MM.1S (cell line): Measurements from ENCODE around the gene SLC16A1.
"Not testable (repeated sequence)": the region's sequence is repeated elsewhere in the genome, so short reads cannot be mapped to it uniquely, and the experiment has no call there.

Experiments
- DNase-seq: peaks from one replicate; pipeline ENCODE4 v3.0.0-alpha.2; 2015
- H2AFZ ChIP-seq: fragments of 300-600 bp; sonication (generic); 2 replicates; pipeline ENCODE4 v1.6.0; 2016; ENCODE audit warnings: antibody characterized with exemption, low read length
- H3F3A ChIP-seq: fragments of 300-600 bp; sonication (generic); 2 replicates; pipeline ENCODE4 v1.6.1; 2016; ENCODE audit warnings: mild to moderate bottlenecking, antibody characterized with exemption, low read length, moderate library complexity, mixed read lengths; ENCODE audit not compliant: insufficient read depth
- H3K27ac ChIP-seq: fragments of 300-600 bp; sonication (generic); 2 replicates; pipeline ENCODE4 v1.5.1; 2016; ENCODE audit warnings: mild to moderate bottlenecking, low read length
- H3K27me3 ChIP-seq: fragments of 300-600 bp; sonication (generic); replicated peaks from 2 replicates; pipeline ENCODE4 v1.6.0; 2016; ENCODE audit warnings: low read length; ENCODE audit not compliant: insufficient read depth
- H3K36me3 ChIP-seq: fragments of 300-600 bp; sonication (generic); replicated peaks from 2 replicates; pipeline ENCODE4 v1.6.1; 2016; ENCODE audit warnings: mild to moderate bottlenecking, low read length, mixed read lengths; ENCODE audit not compliant: insufficient read depth
- H3K4me1 ChIP-seq: fragments of 300-600 bp; sonication (generic); 2 replicates; pipeline ENCODE4 v1.6.1; 2016; ENCODE audit warnings: low read length, mixed read lengths
- H3K4me2 ChIP-seq: fragments of 300-600 bp; sonication (generic); 2 replicates; pipeline ENCODE4 v1.6.0; 2016; ENCODE audit warnings: low read depth, low read length
- H3K4me3 ChIP-seq: fragments of 300-600 bp; sonication (generic); 2 replicates; pipeline ENCODE4 v1.5.1; 2016; ENCODE audit warnings: low read length, mixed read lengths
- H3K79me2 ChIP-seq: fragments of 300-600 bp; sonication (generic); 2 replicates; pipeline ENCODE4 v1.6.1; 2016; ENCODE audit warnings: mixed run types, low read length, mixed read lengths
- H3K9ac ChIP-seq: fragments of 300-600 bp; sonication (generic); 2 replicates; pipeline ENCODE4 v1.6.1; 2016; ENCODE audit warnings: low read length, mixed read lengths
- H3K9me2 ChIP-seq: fragments of 300-600 bp; sonication (generic); replicated peaks from 2 replicates; pipeline ENCODE4 v1.6.1; 2016; ENCODE audit warnings: mild to moderate bottlenecking, low read length, mixed read lengths; ENCODE audit not compliant: insufficient read depth
- H3K9me3 ChIP-seq: fragments of 300-600 bp; sonication (generic); replicated peaks from 2 replicates; pipeline ENCODE4 v1.6.1; 2016; ENCODE audit warnings: mild to moderate bottlenecking, low read length, mixed read lengths; ENCODE audit not compliant: insufficient read depth
- H4K20me1 ChIP-seq: fragments of 300-600 bp; sonication (generic); 2 replicates; pipeline ENCODE4 v1.6.1; 2016; ENCODE audit warnings: mild to moderate bottlenecking, low read length, moderate library complexity, mixed read lengths; ENCODE audit not compliant: insufficient read depth
- EZH2 ChIP-seq: fragments of 300-600 bp; sonication (generic); optimal IDR thresholded peaks from 2 replicates; pipeline ENCODE3; 2017; ENCODE audit warnings: low read depth, mild to moderate bottlenecking, antibody characterized with exemption, low read length, mixed read lengths
- EZH2phosphoT487 ChIP-seq: fragments of 300-600 bp; sonication (generic); IDR thresholded peaks from 2 replicates; pipeline ENCODE4 v1.6.1; 2018; ENCODE audit warnings: antibody characterized with exemption, low read length
- TF ChIP-seq, protein P1 (sequence below): fragments of 300-600 bp; sonication (generic); IDR thresholded peaks from 2 replicates; pipeline ENCODE4 v1.5.1; 2016; ENCODE audit warnings: antibody characterized with exemption, low read length, mixed read lengths

Gene SLC16A1

DNA sequence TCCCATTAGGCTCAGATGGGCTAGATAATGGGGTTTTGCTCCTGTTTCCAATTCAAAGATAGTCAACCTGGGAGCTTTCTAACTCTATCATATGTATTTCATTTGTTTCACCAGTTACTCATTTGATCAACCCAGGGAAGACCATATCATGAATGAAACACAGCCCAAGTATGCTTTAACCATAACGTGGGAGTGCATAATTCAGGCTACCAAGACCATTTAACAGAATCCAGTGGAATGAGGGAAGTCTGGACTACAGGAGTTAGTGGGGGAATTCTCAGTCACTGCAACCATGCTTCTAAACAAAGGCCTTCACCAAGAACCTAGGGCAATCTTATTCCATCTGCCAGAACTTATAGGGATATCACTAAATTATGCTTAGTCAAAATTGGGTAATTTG lies 15.0 kb upstream of the SLC16A1 start:
- H3K79me2 ChIP-seq: no peaks in the 10 kb centered on the region
- DNase-seq: no peak
- TF ChIP-seq EZH2phosphoT487: no peak
- TF ChIP-seq EZH2: no peak
- H3K9me3 ChIP-seq: no peaks in the 10 kb centered on the region
- no peak overlapping the region for H3K9ac ChIP-seq
- H2AFZ ChIP-seq: no peak overlapping the region
- H3K4me2 ChIP-seq: no peak overlapping the region
- H3K27me3 ChIP-seq: no peaks in the 10 kb centered on the region
- no peaks in the 10 kb centered on the region for H4K20me1 ChIP-seq
- no peaks in the 10 kb centered on the region for H3F3A ChIP-seq
- no peaks in the 10 kb centered on the region for H3K36me3 ChIP-seq
- H3K9me2 ChIP-seq: no peaks in the 10 kb centered on the region
- H3K27ac ChIP-seq: no peak overlapping the region
- no peak overlapping the region for H3K4me3 ChIP-seq
- no peaks in the 10 kb centered on the region for H3K4me1 ChIP-seq

DNA sequence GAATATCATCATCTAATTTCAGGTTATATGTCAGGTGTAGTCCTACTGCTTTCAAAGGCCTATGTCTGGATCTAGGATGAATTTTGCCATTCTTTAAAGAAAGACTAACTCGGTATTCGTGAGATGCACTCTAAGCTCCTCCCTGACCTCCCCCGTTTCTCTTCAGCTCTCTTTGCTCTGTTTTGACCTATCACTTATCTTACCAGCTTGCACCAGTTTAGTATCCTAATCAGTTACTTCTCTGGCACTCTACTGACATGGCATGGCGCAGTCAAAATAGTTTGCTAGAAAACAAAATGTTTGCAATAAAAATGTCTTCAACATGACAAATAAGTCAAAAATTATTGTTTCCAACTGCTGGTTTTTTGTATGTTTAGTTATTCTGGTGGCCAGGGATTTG lies 8.4 kb upstream of the SLC16A1 start:
- Histone ChIP-seq H3K9me3 (no peaks in the 10 kb centered on the region), H3K36me3 (no peaks in the 10 kb centered on the region), H3K27ac (no peak overlapping the region), H3K27me3 (no peaks in the 10 kb centered on the region), H3K4me1 (no peaks in the 10 kb centered on the region), H2AFZ (no peak overlapping the region), H3K4me2 (no peak overlapping the region), H3K9ac (no peak overlapping the region), H3K9me2 (no peaks in the 10 kb centered on the region), H3K79me2 (peaks cover 28% of the 10 kb centered on the region), H4K20me1 (no peaks in the 10 kb centered on the region), H3K4me3 (no peak overlapping the region), H3F3A (no peaks in the 10 kb centered on the region)
- TF ChIP-seq EZH2: no peak
- no peak for TF ChIP-seq EZH2phosphoT487
- TF ChIP-seq, protein P1, sequence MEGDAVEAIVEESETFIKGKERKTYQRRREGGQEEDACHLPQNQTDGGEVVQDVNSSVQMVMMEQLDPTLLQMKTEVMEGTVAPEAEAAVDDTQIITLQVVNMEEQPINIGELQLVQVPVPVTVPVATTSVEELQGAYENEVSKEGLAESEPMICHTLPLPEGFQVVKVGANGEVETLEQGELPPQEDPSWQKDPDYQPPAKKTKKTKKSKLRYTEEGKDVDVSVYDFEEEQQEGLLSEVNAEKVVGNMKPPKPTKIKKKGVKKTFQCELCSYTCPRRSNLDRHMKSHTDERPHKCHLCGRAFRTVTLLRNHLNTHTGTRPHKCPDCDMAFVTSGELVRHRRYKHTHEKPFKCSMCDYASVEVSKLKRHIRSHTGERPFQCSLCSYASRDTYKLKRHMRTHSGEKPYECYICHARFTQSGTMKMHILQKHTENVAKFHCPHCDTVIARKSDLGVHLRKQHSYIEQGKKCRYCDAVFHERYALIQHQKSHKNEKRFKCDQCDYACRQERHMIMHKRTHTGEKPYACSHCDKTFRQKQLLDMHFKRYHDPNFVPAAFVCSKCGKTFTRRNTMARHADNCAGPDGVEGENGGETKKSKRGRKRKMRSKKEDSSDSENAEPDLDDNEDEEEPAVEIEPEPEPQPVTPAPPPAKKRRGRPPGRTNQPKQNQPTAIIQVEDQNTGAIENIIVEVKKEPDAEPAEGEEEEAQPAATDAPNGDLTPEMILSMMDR: no peak
- no peak for DNase-seq

DNA sequence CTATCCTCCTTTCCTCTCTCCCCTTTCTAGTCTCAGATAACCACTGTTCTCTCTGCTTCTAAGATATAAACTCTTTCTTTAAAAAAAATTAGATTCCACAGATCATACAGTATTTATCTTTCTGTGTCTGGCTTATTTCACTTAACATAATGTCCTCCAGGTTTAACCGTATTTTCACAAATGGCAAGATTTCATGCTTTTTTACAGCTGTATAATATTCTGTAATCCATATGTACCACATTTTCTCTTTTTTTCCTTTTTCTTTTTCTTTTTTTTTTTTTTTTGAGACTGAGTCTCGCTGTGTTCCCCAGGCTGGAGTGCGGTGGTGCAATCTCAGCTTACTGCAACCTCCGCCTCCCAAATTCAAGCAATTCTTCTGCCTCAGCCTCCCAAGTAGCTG lies 5.1 kb upstream of the SLC16A1 start:
- H3K4me2 ChIP-seq: no peak overlapping the region

DNA sequence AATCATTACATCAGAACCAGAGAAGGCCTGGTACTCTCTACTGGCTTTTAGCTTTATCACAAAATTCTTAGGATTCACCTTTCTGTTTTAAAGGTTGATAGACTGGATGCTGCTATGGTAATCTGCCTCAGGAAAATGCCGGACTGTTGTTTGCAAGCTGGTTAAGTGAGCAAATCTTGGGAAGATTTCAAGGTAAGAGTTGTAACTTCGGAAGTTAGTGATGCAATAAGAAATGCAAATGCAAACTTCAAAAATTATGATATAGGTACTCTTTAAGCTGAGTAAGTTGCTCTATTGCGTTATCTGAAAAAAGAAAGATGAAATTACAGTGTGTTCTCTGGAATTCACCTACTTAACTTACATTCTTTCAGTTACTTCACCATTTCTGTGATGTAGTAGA lies 4.4 kb upstream of the SLC16A1 start:
- H3K4me2 ChIP-seq: no peak overlapping the region
- no peak for DNase-seq
- H3K79me2 ChIP-seq: peaks cover 53% of the 10 kb centered on the region
- H3K27ac ChIP-seq: no peak overlapping the region
- H3K4me3 ChIP-seq: no peak overlapping the region
- no peaks in the 10 kb centered on the region for H3K9me2 ChIP-seq
- no peaks in the 10 kb centered on the region for H3K4me1 ChIP-seq
- TF ChIP-seq, protein P1: no peak
- TF ChIP-seq EZH2 (no peak), EZH2phosphoT487 (no peak)
- peaks cover 5% of the 10 kb centered on the region for H3F3A ChIP-seq
- no peaks in the 10 kb centered on the region for H3K36me3 ChIP-seq
- no peaks in the 10 kb centered on the region for H3K27me3 ChIP-seq
- no peak overlapping the region for H2AFZ ChIP-seq
- H4K20me1 ChIP-seq: no peaks in the 10 kb centered on the region
- H3K9me3 ChIP-seq: no peaks in the 10 kb centered on the region
- no peak overlapping the region for H3K9ac ChIP-seq

More for the DNA sequence above, 5.1 kb upstream of the SLC16A1 start:
- Histone ChIP-seq H3K36me3 (no peaks in the 10 kb centered on the region), H4K20me1 (no peaks in the 10 kb centered on the region), H3K9ac (no peak overlapping the region), H3K9me3 (no peaks in the 10 kb centered on the region), H3K79me2 (peaks cover 49% of the 10 kb centered on the region), H3K4me1 (no peaks in the 10 kb centered on the region), H3K9me2 (no peaks in the 10 kb centered on the region), H3K27ac (no peak overlapping the region), H2AFZ (no peak overlapping the region), H3K27me3 (no peaks in the 10 kb centered on the region), H3K4me3 (no peak overlapping the region), H3F3A (peaks cover 5% of the 10 kb centered on the region)
- DNase-seq: no peak
- TF ChIP-seq, protein P1: no peak
- TF ChIP-seq EZH2phosphoT487 (no peak), EZH2 (no peak)

DNA sequence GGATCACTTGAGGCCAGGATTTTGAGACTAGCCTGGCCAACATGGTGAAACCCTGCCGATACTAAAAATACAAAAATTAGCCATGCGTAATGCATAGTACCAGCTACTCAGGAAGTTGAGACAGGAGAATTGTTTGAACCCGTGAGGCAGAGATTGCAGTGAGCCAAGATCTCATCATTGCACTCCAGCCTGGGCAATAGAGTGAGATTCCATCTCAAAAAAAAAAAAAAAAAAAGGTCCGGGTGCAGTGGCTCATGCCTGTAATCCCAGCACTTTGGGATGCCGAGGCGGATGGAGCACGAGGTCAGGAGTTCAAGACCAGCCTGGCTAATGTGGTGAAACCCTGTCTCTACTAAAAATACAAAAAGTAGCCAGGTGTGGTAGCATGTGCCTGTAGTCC lies 2.2 kb upstream of the SLC16A1 start:
- H4K20me1 ChIP-seq: not testable (repeated sequence)
- H3K9ac ChIP-seq: peak overlapping the region; percentile 64; the same call in 1 of the 2 replicates
- peaks cover 71% of the 10 kb centered on the region for H3K79me2 ChIP-seq

More for the DNA sequence above, 2.2 kb upstream of the SLC16A1 start:
- H3K4me3 ChIP-seq: peak overlapping the region; percentile 83
- DNase-seq, H2AFZ ChIP-seq, H3F3A ChIP-seq, H3K9me2 ChIP-seq, H3K27me3 ChIP-seq, H3K4me1 ChIP-seq, H3K36me3 ChIP-seq, H3K9me3 ChIP-seq, H3K27ac ChIP-seq: not testable (repeated sequence)
- H3K4me2 ChIP-seq: peak overlapping the region; percentile 73; the same call in 1 of the 2 replicates
